ENCODE measurements around the gene RHBDD1.

Gene RHBDD1

GRCh38 chr2:226971084-226971483 is 135.2 kb downstream of the RHBDD1 start:
- H3K36me3 ChIP-seq (ENCODE audit: insufficient read depth, low read length), result no peaks in the 10 kb centered on the region
- H3K9me3 ChIP-seq (ENCODE audit: control insufficient read depth, insufficient read depth, low read length), result peaks cover 4% of the 10 kb centered on the region; the same call in 1 of the 2 replicates
- no peak overlapping the region for H3K9ac ChIP-seq (ENCODE audit: low read depth, low read length)
- no peaks in the 10 kb centered on the region for H3K4me1 ChIP-seq (ENCODE audit: insufficient read depth, low read length)

DNA sequence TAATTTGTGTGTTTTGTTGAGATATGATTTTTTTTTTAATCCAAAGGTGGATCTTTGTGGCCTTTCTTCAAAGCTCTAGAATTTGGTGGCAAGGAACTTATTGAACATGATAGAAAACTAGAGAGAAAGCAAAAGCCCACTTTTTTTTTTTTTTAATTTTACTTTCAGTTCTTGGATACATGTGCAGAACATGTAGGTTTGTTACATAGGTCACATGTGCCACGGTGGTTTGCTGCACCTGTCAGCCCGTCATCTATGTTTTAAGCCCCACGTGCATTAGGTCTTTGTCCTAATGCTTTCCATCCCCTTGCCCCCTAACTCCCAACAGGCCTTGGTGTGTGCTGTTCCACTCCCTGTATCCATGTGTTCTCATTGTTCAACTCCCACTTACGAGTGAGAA is 135.9 kb downstream of the RHBDD1 start:
- no peaks in the 10 kb centered on the region for H3K4me1 ChIP-seq (ENCODE audit: insufficient read depth, low read length)
- H3K9ac ChIP-seq (ENCODE audit: low read depth, low read length), result no peak overlapping the region
- H3K36me3 ChIP-seq (ENCODE audit: insufficient read depth, low read length), result no peaks in the 10 kb centered on the region
- H3K9me3 ChIP-seq (ENCODE audit: control insufficient read depth, insufficient read depth, low read length), result no peaks in the 10 kb centered on the region; the same call in 1 of the 2 replicates

DNA sequence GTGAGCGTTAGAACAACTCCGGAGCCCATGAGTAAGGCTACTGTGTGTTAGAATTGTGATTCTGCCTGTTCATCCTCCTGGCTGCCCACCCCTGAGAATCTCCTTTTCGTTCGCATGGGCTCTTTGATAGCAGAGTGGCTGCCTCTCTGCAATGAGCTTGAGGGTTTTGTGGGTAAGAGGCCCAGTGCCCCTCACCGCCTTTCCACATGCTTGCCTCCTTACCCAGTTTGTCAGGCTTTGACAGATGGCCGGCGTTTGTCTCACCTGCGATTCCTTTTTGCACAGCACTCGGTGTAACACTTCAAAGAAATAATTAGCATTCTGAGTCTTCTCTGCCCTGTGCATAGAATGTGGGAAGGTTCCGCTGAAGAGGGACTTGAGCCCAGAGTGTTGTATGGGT is 138.0 kb downstream of the RHBDD1 start:
- H3K9ac ChIP-seq (ENCODE audit: low read depth, low read length), result no peak overlapping the region

DNA sequence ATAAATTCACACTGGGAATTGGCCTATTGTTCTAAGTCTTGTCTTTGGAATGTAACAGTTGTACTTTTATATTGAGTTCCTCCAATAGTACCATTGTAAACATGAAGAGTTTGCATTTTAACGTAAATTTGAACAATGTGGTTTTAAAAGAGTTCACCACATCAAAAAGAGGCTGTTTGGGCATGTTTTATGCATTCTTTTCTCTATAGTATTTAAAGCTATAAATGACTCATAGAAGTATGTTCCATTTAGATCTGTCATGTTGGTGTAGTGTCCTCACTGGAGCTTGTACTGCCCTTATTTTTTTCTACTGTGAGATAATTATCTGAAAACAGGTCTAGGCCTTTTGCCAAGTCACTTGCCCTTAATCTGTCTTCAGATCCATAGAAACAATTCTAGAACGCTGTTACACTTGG is 141.9 kb downstream of the RHBDD1 start:
- Histone ChIP-seq H3K9me3 (ENCODE audit: control insufficient read depth, insufficient read depth, low read length) (no peaks in the 10 kb centered on the region), H3K9ac (ENCODE audit: low read depth, low read length) (no peak overlapping the region), H3K4me1 (ENCODE audit: insufficient read depth, low read length) (peaks cover 7% of the 10 kb centered on the region; the same call in 1 of the 2 replicates), H3K36me3 (ENCODE audit: insufficient read depth, low read length) (no peaks in the 10 kb centered on the region)

More for the DNA sequence above, 138.0 kb downstream of the RHBDD1 start:
- Histone ChIP-seq H3K4me1 (ENCODE audit: insufficient read depth, low read length) (peaks cover 7% of the 10 kb centered on the region; the same call in 1 of the 2 replicates), H3K36me3 (ENCODE audit: insufficient read depth, low read length) (no peaks in the 10 kb centered on the region), H3K9me3 (ENCODE audit: control insufficient read depth, insufficient read depth, low read length) (no peaks in the 10 kb centered on the region)

- Histone ChIP-seq H3K36me3 (ENCODE audit: insufficient read depth, low read length) (no peaks in the 10 kb centered on the region), H3K4me1 (ENCODE audit: insufficient read depth, low read length) (peaks cover 7% of the 10 kb centered on the region; the same call in 1 of the 2 replicates), H3K9me3 (ENCODE audit: control insufficient read depth, insufficient read depth, low read length) (no peaks in the 10 kb centered on the region), H3K9ac (ENCODE audit: low read depth, low read length) (no peak overlapping the region)
Measured at GRCh38 chr2:226978300-226978699, 142.4 kb downstream of the RHBDD1 start.

DNA sequence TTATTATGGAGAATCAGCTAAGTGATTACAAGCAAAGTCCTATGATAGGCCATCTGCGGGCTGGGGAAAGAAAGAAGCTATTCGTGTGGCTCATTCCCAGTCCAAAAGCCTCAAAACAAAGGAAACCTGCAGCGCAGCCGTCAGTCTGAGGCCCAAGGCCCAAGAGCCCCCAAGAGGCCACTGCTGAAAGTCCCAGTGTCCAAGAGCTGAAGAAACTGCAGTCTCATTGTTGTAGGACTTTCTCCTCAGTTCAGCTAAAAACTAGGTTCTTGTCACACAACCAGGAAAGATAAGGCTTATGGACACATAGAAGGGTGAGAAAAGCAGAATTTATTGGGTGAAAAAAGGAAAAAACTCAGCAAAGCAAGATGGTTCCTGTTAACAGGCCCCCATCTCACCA is 143.2 kb downstream of the RHBDD1 start:
- peaks cover 7% of the 10 kb centered on the region; the same call in 1 of the 2 replicates for H3K4me1 ChIP-seq (ENCODE audit: insufficient read depth, low read length)
- H3K9ac ChIP-seq (ENCODE audit: low read depth, low read length), result no peak overlapping the region
- H3K9me3 ChIP-seq (ENCODE audit: control insufficient read depth, insufficient read depth, low read length), result no peaks in the 10 kb centered on the region
- H3K36me3 ChIP-seq (ENCODE audit: insufficient read depth, low read length), result no peaks in the 10 kb centered on the region

GRCh38 chr2:226981791-226982326 is 146.0 kb downstream of the RHBDD1 start:
- H3K4me1 ChIP-seq (ENCODE audit: insufficient read depth, low read length), result peaks cover 17% of the 10 kb centered on the region
- no peaks in the 10 kb centered on the region for H3K36me3 ChIP-seq (ENCODE audit: insufficient read depth, low read length)
- no peak overlapping the region for H3K9ac ChIP-seq (ENCODE audit: low read depth, low read length)

GRCh38 chr2:226983895-226984749 is 148.3 kb downstream of the RHBDD1 start:
- Histone ChIP-seq H3K9me3 (ENCODE audit: control insufficient read depth, insufficient read depth, low read length) (no peaks in the 10 kb centered on the region), H3K36me3 (ENCODE audit: insufficient read depth, low read length) (no peaks in the 10 kb centered on the region), H3K9ac (ENCODE audit: low read depth, low read length) (no peak overlapping the region), H3K4me1 (ENCODE audit: insufficient read depth, low read length) (peaks cover 10% of the 10 kb centered on the region)

More at GRCh38 chr2:226981791-226982326, 146.0 kb downstream of the RHBDD1 start:
- no peaks in the 10 kb centered on the region for H3K9me3 ChIP-seq (ENCODE audit: control insufficient read depth, insufficient read depth, low read length)

DNA sequence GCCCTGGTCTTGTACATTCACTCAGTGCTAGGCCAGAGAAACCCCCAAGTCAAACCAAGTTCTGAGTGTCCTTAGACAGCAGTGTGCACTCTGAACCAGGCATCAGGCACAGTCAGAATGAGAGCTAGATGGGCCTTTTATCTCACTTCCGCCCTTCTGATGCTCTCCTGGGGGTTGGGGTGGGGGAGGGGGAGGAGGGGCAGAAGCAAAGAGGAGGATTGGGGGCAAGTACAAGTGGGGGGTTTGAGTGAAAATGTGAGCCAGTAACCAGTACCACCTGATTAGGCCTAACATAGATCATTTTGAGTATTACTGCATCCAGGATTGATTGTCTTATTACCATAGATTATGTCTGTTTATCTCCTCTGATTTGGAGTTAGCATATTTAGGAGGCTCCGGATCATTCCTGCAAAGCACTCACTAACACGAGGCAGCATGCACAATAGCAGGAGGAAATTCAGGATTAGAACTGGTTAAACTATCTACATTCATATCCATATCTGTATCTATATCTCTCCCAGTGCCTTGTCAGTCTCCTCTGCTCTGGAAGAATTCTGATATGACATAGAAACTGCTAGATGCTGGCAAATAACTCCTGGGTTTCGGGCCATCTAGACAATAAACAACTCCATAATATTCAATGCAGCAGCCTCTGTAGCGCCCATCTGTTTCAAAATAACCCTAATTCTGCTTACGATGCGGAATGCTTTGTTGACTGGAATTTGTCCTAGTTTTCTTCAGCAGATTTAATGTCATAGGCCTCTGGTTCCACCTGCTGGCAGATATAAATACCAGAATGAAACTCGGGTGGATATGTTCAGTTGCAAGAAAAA is 149.1 kb downstream of the RHBDD1 start:
- Histone ChIP-seq H3K36me3 (ENCODE audit: insufficient read depth, low read length) (no peaks in the 10 kb centered on the region), H3K4me1 (ENCODE audit: insufficient read depth, low read length) (peaks cover 10% of the 10 kb centered on the region), H3K9me3 (ENCODE audit: control insufficient read depth, insufficient read depth, low read length) (no peaks in the 10 kb centered on the region), H3K9ac (ENCODE audit: low read depth, low read length) (no peak overlapping the region)

DNA sequence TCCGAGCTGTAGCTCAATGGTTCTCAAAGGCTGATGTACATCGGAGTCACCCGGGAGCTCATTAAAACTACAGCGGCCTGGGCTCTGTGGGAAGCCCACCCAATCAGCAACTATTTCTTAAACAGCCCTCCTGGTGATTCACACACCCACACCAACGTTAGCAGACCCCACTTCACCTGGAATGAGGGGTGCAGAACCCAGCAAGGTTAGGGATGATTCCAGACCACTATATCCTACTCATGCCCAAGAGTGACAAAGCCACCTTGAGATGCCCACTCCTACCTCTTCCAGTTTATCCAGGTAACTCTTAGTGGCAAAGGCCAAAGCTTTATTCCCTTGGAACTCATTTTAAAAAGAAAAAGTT is 149.7 kb downstream of the RHBDD1 start:
- no peak overlapping the region for H3K9ac ChIP-seq (ENCODE audit: low read depth, low read length)
- no peaks in the 10 kb centered on the region for H3K36me3 ChIP-seq (ENCODE audit: insufficient read depth, low read length)
- H3K9me3 ChIP-seq (ENCODE audit: control insufficient read depth, insufficient read depth, low read length), result no peaks in the 10 kb centered on the region
- H3K4me1 ChIP-seq (ENCODE audit: insufficient read depth, low read length), result peaks cover 10% of the 10 kb centered on the region

- Histone ChIP-seq H3K36me3 (ENCODE audit: insufficient read depth, low read length) (no peaks in the 10 kb centered on the region), H3K9ac (ENCODE audit: low read depth, low read length) (no peak overlapping the region), H3K9me3 (ENCODE audit: control insufficient read depth, insufficient read depth, low read length) (no peaks in the 10 kb centered on the region), H3K4me1 (ENCODE audit: insufficient read depth, low read length) (no peaks in the 10 kb centered on the region; the same call in 1 of the 2 replicates)
Measured at GRCh38 chr2:226991663-226992062, 155.8 kb downstream of the RHBDD1 start.

- Histone ChIP-seq H3K9me3 (ENCODE audit: control insufficient read depth, insufficient read depth, low read length) (no peaks in the 10 kb centered on the region), H3K9ac (ENCODE audit: low read depth, low read length) (no peak overlapping the region), H3K4me1 (ENCODE audit: insufficient read depth, low read length) (no peaks in the 10 kb centered on the region; the same call in 1 of the 2 replicates), H3K36me3 (ENCODE audit: insufficient read depth, low read length) (no peaks in the 10 kb centered on the region)
Measured at GRCh38 chr2:226993171-226993570, 157.3 kb downstream of the RHBDD1 start.

- Histone ChIP-seq H3K4me1 (ENCODE audit: insufficient read depth, low read length) (no peaks in the 10 kb centered on the region; the same call in 1 of the 2 replicates), H3K9me3 (ENCODE audit: control insufficient read depth, insufficient read depth, low read length) (no peaks in the 10 kb centered on the region), H3K36me3 (ENCODE audit: insufficient read depth, low read length) (no peaks in the 10 kb centered on the region), H3K9ac (ENCODE audit: low read depth, low read length) (no peak overlapping the region)
Measured at GRCh38 chr2:226994775-226995174, 158.9 kb downstream of the RHBDD1 start.

DNA sequence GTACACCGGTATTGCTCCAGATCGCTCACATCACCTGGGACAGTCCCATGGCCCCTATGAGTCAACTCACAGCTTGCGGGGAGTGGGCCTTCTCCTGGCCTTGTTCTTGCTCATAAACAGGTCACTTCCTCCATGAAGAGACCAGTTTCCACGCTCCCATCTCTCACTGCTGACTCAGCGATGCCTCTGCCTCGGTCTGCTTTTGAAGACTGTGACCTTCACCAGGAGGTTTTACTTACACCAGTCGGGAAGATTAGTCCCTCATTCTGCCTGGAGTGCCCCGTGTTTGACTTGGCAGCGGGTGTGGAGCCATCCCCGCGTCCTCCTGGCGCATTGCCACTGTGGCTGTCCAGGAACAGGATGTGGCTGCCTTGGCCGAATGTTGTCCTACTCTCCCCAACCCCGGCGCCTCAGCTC is 159.8 kb downstream of the RHBDD1 start:
- Histone ChIP-seq H3K4me1 (ENCODE audit: insufficient read depth, low read length) (no peaks in the 10 kb centered on the region), H3K9me3 (ENCODE audit: control insufficient read depth, insufficient read depth, low read length) (0 out of 2 replicates have a peak, but pooled peaks cover 4% of the 10 kb centered on the region), H3K9ac (ENCODE audit: low read depth, low read length) (no peak overlapping the region), H3K36me3 (ENCODE audit: insufficient read depth, low read length) (no peaks in the 10 kb centered on the region)

Measured in ES-I3 (cell line).